GM12874 (cell line): ENCODE data around the gene SNPH.

ENCODE experiments used
- TF ChIP-seq, protein P1 (sequence below): IDR thresholded peaks from 2 replicates; pipeline ENCODE4 v1.5.1; 2011; ENCODE audit warnings: low read depth, mild to moderate bottlenecking, control low read depth, low read length, moderate library complexity; ENCODE audit not compliant: insufficient read depth

Gene SNPH

DNA sequence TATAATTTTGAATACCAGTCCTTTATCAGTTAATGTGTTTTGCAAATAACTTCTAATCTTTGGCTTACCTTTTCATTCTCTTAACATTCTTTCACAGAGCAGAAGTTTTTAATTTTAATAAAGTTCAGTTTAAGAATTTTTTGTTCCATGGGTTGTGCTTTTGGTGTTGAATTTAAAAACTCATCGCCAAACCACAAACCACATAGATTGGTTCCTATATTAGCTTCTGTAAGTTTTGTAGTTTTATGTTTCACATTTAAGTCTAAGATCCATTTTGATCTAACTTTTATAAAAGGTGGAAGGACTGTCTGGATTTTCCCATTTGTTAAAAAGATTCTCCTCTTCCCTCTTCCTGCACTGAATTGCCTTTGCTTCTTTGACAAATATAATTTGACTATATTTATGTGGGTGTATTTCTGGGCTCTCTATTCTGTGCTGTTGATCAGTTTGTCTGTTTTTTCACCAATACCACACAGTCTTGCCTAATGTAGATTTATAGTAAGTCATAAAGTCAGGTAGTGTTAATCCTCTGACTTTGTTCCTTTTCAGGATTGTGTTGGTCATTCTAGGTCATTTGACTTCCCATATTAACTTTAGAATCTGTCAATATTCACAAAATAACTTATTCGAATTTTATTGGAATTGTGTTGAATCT is 80.3 kb downstream of the SNPH start:
- TF ChIP-seq, protein P1, sequence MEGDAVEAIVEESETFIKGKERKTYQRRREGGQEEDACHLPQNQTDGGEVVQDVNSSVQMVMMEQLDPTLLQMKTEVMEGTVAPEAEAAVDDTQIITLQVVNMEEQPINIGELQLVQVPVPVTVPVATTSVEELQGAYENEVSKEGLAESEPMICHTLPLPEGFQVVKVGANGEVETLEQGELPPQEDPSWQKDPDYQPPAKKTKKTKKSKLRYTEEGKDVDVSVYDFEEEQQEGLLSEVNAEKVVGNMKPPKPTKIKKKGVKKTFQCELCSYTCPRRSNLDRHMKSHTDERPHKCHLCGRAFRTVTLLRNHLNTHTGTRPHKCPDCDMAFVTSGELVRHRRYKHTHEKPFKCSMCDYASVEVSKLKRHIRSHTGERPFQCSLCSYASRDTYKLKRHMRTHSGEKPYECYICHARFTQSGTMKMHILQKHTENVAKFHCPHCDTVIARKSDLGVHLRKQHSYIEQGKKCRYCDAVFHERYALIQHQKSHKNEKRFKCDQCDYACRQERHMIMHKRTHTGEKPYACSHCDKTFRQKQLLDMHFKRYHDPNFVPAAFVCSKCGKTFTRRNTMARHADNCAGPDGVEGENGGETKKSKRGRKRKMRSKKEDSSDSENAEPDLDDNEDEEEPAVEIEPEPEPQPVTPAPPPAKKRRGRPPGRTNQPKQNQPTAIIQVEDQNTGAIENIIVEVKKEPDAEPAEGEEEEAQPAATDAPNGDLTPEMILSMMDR, result no peak

DNA sequence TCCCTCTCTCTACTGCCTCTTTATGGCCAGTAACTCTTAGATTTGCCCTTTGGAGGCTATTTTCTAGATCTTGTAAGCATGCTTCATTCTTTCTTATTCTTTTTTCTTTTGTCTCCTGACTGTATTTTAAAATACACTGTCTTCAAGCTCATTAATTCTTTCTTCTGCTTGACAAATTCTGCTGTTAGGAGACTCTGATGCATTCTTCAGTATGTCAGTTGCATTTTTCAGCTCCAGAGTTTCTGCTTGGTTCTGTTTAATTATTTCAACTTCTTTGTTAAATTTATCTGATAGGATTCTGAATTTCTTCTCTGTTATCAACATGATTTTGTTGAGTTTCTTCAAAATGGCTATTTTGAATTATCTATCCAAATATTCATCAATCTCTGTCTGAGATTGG is 87.9 kb downstream of the SNPH start:
- TF ChIP-seq, protein P1, result no peak

GRCh38 chr20:1357921-1358671 is 92.0 kb downstream of the SNPH start:
- TF ChIP-seq, protein P1, result no peak
